Naive thymus-derived CD4-positive, alpha-beta T cell (primary cell): ENCODE measurements around the gene GZMM. TPM values are rescaled to one million over a fixed set of nuclear protein-coding genes. Genes with fewer than 3 reads are reported as not detected.

Experiments
- ATAC-seq: fragments of 150-1000 bp; cut with Tn5 transposase; 2 replicates; pipeline ENCODE4 v1.10.0; 2021; ENCODE audit warnings: mild to moderate bottlenecking, moderate library complexity
- CTCF ChIA-PET: fragments of 350-600 bp; sonication (Branson Sonifier 250); formaldehyde crosslinking; loops from one replicate; lab custom pipeline; 2021; ENCODE audit warnings: antibody characterized with exemption; lab: Charles Lee
- POLR2A ChIA-PET: fragments of 350-600 bp; sonication (Branson Sonifier 250); formaldehyde crosslinking; loops from one replicate; lab custom pipeline; 2021; ENCODE audit warnings: antibody characterized with exemption, inconsistent platforms; lab: Charles Lee
- DNase-seq, 9 donors: peaks; one replicate each; pipeline versions ENCODE4 v3.0.0 to v3.0.0-alpha.2; 2020 to 2022; ENCODE audit warnings: mixed read lengths in 1 of 9
- H3K27ac ChIP-seq: one replicate; pipeline ENCODE4 v1.7.0; 2013; ENCODE audit warnings: mild to moderate bottlenecking, low read depth, low read length, moderate library complexity
- H3K27me3 ChIP-seq, 2 donors: one replicate each; pipeline ENCODE4 v1.7.0; 2013; ENCODE audit warnings: low read length in 2 of 2, mild to moderate bottlenecking in 2 of 2, moderate library complexity in 2 of 2; ENCODE audit not compliant: control insufficient read depth in 2 of 2, insufficient read depth in 2 of 2
- H3K36me3 ChIP-seq, 3 experiments: 1 replicate in 2 of 3; 2 replicates in 1 of 3; pipeline ENCODE4 v1.7.0; 2013; ENCODE audit warnings: low read length in 3 of 3, mild to moderate bottlenecking in 3 of 3, moderate library complexity in 1 of 3; ENCODE audit not compliant: insufficient read depth in 3 of 3, control insufficient read depth in 2 of 3
- H3K4me1 ChIP-seq, 2 donors: one replicate each; pipeline ENCODE4 v1.7.0; 2013; ENCODE audit warnings: low read length in 2 of 2, mild to moderate bottlenecking in 2 of 2, moderate library complexity in 1 of 2; ENCODE audit not compliant: control insufficient read depth in 2 of 2, insufficient read depth in 2 of 2
- H3K4me3 ChIP-seq: 2 replicates; pipeline ENCODE4 v1.7.0; 2013; ENCODE audit warnings: mild to moderate bottlenecking, low read length
- H3K9me3 ChIP-seq, 3 experiments: 1 replicate in 2 of 3; 2 replicates in 1 of 3; pipeline ENCODE4 v1.7.0; 2013; ENCODE audit warnings: low read length in 3 of 3; ENCODE audit not compliant: control insufficient read depth in 2 of 3
- H3K27ac Mint-ChIP-seq, 9 donors: one replicate each; pipeline ENCODE4 v1.8.0; 2020 to 2022; ENCODE audit warnings: mixed read lengths in 9 of 9, mild to moderate bottlenecking in 8 of 9, moderate library complexity in 5 of 9, inconsistent platforms in 2 of 9
- H3K27me3 Mint-ChIP-seq, 5 donors: one replicate each; pipeline ENCODE4 v1.8.0; 2021 to 2022; ENCODE audit warnings: mixed read lengths in 5 of 5, mild to moderate bottlenecking in 1 of 5
- H3K36me3 Mint-ChIP-seq, 5 donors: one replicate each; pipeline ENCODE4 v1.8.0; 2020 to 2022; ENCODE audit warnings: mixed read lengths in 5 of 5, mild to moderate bottlenecking in 3 of 5, inconsistent platforms in 1 of 5
- H3K4me1 Mint-ChIP-seq, 7 donors: one replicate each; pipeline ENCODE4 v1.8.0; 2020 to 2022; ENCODE audit warnings: mixed read lengths in 7 of 7, mild to moderate bottlenecking in 3 of 7, inconsistent platforms in 1 of 7
- H3K4me3 Mint-ChIP-seq, 10 donors: one replicate each; pipeline ENCODE4 v1.8.0; 2020 to 2022; ENCODE audit warnings: mild to moderate bottlenecking in 10 of 10, mixed read lengths in 10 of 10, moderate library complexity in 6 of 10, inconsistent platforms in 2 of 10
- H3K9me3 Mint-ChIP-seq, 11 donors: one replicate each; pipeline ENCODE4 v1.8.0; 2020 to 2022; ENCODE audit warnings: mixed read lengths in 11 of 11, mild to moderate bottlenecking in 4 of 11, inconsistent platforms in 1 of 11, moderate library complexity in 1 of 11
- intact Hi-C, 2 donors: fragments of 100-400 bp; cut with micrococcal nuclease; formaldehyde crosslinking; loops; one replicate each; pipeline ENCODE4 v1.15.1; 2023
- polyA plus RNA-seq, 2 donors: library from polyadenylated mRNA; unstranded; fragments of 300-500 nt; fragmentation: Illumina TruSeq; gene quantifications; one replicate each; pipeline ENCODE4 v1.2.3, GENCODE V29; 2021
- total RNA-seq, 6 experiments: library from RNA in 5 of 6; stranded (reverse) in 5 of 6; gene quantifications; 1 replicate in 5 of 6; 2 replicates in 1 of 6; pipeline ENCODE4 v1.2.3 and lab custom pipeline; 2021 to 2026

The GZMM gene
- total and polyA plus RNA-seq, 7 experiments from 2014 or later: 30.0 to 181 (median 68.7) TPM

DNA sequence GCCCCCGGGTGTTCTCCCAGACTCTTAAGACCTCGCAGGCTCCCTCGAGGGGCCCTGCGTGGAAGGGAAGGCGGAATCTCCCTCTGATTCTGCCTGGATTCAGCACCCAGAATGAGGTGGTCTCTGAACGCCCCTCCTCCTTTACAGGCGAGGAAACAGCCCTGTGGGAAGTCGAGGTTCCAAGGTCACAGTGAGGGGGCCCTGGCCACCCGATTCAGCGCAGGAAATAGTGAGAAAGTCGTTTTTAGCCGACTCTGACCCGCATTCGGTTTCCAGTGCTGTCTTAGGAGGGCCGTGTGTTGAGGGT, 29.6 kb downstream of the GZMM start:
- intact Hi-C loops: loop anchor here (2.0 to 5.0 kb wide), 4 partner anchors 15 to 319 kb away; partner anchors contain the start of genes HCN2 (in 1 of the 2), MED16 (in 1 of the 2), RNF126 (in 1 of the 2) and RNU6-9 (in 1 of the 2)
- peaks cover 0 to 4% (median 0%) of the 10 kb centered on the region in 5 donors for H3K27me3 Mint-ChIP-seq
- peak overlapping the region in 8 of 9 donors; percentile 48 to 88 (median 68) for H3K27ac Mint-ChIP-seq
- no peak for ATAC-seq
- peaks cover 12 to 49% (median 36%) of the 10 kb centered on the region in 7 donors for H3K4me1 Mint-ChIP-seq
- Histone ChIP-seq H3K4me1 (peaks cover 16 to 19% of the 10 kb centered on the region in 2 donors), H3K4me3 (peak overlapping the region; percentile 75), H3K9me3 (no peaks in the 10 kb centered on the region), H3K27ac (peak overlapping the region; percentile 93), H3K36me3 (peaks cover 0 to 19% (median 0%) of the 10 kb centered on the region in 3 experiments), H3K27me3 (no peaks in the 10 kb centered on the region)
- ChIA-PET POLR2A (no interaction called here), CTCF (no interaction called here)
- peak overlapping the region; percentile 79 to 96 (median 86) for H3K4me3 Mint-ChIP-seq
- H3K36me3 Mint-ChIP-seq: peaks cover 0 to 3% (median 2%) of the 10 kb centered on the region in 5 donors
- no peak for DNase-seq
- H3K9me3 Mint-ChIP-seq: peaks cover 0 to 15% (median 0%) of the 10 kb centered on the region in 11 donors

DNA sequence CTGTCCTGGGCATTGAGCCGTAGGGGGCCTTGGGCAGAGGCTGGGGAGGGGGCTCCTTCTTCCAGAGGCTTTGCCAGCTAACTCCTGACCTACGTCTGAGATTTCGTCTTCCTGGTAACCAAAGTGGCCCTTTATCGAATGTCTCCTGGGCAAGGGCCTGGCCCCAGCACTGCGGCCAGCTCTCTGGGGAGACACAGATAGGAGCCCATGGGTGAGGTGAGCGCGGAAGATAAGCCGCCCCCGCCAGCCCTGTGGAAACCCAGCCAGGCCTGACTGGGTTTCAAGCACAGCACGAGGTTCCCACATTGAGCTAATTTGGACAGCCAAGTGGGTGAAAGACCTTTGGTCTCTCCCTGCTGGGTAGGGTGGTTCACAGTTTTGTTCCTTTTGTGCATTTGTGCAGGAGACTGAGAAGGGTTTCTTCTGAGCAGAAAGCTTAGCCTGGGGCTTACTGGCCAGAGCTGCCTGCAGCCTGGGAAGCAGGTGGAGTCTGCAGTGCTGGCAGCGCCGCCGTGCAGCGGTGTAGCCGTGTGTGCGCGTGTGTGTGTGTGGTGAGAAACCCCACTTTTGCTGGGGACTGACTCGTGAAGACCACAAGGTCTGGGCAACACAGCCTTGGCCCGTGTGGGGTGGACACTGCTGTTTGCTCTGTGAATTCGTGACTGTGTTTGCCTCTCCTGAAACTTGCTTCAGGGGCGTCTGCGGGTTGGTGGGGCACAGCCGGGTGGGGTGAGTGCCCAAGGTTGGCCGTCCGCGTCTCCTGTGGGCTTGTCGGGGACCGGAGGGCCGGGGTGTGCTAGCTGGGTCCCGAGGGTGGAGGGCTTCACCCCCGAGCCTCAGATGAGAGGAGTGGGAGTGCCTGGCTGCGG, 31.0 kb downstream of the GZMM start:
- DNase-seq (no peak), ATAC-seq (no peak)
- H3K27me3 ChIP-seq: no peaks in the 10 kb centered on the region
- H3K36me3 Mint-ChIP-seq: peaks cover 0 to 3% (median 2%) of the 10 kb centered on the region in 5 donors
- no peak overlapping the region for H3K4me3 ChIP-seq
- POLR2A ChIA-PET: interaction anchor here (0.6 to 1.4 kb wide), 2 partner anchors 11 to 37 kb away, joined by 3 read pairs; no protein-coding TSS in a partner anchor
- peaks cover 0 to 4% (median 0%) of the 10 kb centered on the region in 5 donors for H3K27me3 Mint-ChIP-seq
- peaks cover 16 to 19% of the 10 kb centered on the region in 2 donors for H3K4me1 ChIP-seq
- peak overlapping the region; percentile 45 to 94 (median 66) for H3K4me3 Mint-ChIP-seq
- peak overlapping the region in 6 of 9 donors; percentile 5 to 42 (median 12) for H3K27ac Mint-ChIP-seq
- H3K4me1 Mint-ChIP-seq: peaks cover 12 to 45% (median 34%) of the 10 kb centered on the region in 7 donors
- peaks cover 0 to 12% (median 0%) of the 10 kb centered on the region in 11 donors for H3K9me3 Mint-ChIP-seq
- peaks cover 0 to 27% (median 0%) of the 10 kb centered on the region in 3 experiments for H3K36me3 ChIP-seq
- CTCF ChIA-PET: interaction anchor here (0.6 to 1.1 kb wide), 3 partner anchors 9 to 64 kb away, joined by 3 to 6 read pairs (median 3); no protein-coding TSS in a partner anchor
- no peak overlapping the region for H3K27ac ChIP-seq
- intact Hi-C loops: loop anchor here in 1 of 2 donors (5.0 kb wide), 2 partner anchors 37 to 87 kb away; partner anchors contain the start of gene RNF126
- H3K9me3 ChIP-seq: no peaks in the 10 kb centered on the region

DNA sequence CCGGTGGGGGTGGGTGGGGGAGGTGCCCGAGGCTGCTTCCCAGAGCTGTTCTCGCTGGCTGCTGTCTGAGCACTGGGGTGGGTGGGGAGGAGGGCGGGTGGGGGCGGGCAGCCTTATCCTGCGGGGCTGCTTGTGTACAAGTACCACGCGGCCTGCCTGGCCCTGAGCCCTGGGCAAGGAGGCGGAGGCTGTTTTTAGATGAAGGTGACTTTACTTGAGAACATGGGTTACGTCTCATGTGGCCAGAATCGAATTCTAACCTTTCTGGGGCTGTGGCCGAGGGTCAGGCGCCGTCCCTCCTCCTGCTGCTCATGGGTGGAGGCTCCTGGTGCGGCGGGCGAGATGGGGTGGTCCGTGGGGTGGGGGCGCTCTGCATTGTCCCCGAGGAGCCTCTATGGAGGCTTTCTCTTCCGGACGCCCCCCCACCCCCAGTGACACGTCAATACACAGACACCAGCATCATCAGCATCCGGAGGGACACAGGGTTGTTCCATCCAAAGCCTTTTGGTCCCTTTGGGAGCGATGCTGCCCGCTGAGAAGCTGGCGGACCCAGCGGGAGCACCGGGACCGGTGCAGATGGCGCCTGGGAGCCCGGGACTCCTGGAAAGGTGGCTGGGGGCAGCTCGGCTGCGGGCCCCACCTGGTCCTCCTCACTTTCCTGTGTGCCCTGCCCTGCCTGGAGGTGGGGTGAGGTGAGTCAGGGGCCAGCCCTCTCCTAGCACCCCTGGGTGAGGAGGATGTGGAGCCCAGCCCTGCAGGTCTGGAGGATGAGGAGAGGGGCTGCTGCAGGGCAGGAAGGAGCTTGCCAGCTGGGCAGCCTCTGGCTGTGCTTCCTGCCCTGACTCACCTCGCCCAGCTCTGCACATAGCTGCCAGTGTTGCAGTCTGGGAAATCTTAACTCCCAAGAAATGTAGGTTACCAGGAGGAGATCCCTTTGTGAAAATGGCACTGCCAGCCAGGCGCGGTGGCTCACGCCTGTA, 32.0 kb downstream of the GZMM start:
- Histone ChIP-seq H3K4me3 (no peak overlapping the region), H3K27me3 (no peaks in the 10 kb centered on the region), H3K4me1 (peaks cover 16 to 19% of the 10 kb centered on the region in 2 donors), H3K36me3 (peaks cover 0 to 35% (median 0%) of the 10 kb centered on the region in 3 experiments), H3K27ac (no peak overlapping the region), H3K9me3 (no peaks in the 10 kb centered on the region)
- DNase-seq: no peak
- peaks cover 0 to 4% (median 0%) of the 10 kb centered on the region in 5 donors for H3K27me3 Mint-ChIP-seq
- CTCF ChIA-PET: interaction anchor here (0.6 to 1.1 kb wide), 3 partner anchors 24 to 65 kb away, joined by 3 to 6 read pairs (median 5); no protein-coding TSS in a partner anchor
- POLR2A ChIA-PET: interaction anchor here (0.6 to 1.2 kb wide), 2 partner anchors 38 to 58 kb away, joined by 3 read pairs; no protein-coding TSS in a partner anchor
- H3K36me3 Mint-ChIP-seq: peaks cover 0 to 3% (median 2%) of the 10 kb centered on the region in 5 donors
- peaks cover 0 to 6% (median 0%) of the 10 kb centered on the region in 11 donors for H3K9me3 Mint-ChIP-seq
- ATAC-seq: no peak
- peaks cover 12 to 43% (median 30%) of the 10 kb centered on the region in 7 donors for H3K4me1 Mint-ChIP-seq
- H3K4me3 Mint-ChIP-seq: peak overlapping the region in 2 of 10 donors; percentile 20 to 51
- H3K27ac Mint-ChIP-seq: peak overlapping the region in 1 of 9 donors; percentile 9
- intact Hi-C loops: no loop called here

DNA sequence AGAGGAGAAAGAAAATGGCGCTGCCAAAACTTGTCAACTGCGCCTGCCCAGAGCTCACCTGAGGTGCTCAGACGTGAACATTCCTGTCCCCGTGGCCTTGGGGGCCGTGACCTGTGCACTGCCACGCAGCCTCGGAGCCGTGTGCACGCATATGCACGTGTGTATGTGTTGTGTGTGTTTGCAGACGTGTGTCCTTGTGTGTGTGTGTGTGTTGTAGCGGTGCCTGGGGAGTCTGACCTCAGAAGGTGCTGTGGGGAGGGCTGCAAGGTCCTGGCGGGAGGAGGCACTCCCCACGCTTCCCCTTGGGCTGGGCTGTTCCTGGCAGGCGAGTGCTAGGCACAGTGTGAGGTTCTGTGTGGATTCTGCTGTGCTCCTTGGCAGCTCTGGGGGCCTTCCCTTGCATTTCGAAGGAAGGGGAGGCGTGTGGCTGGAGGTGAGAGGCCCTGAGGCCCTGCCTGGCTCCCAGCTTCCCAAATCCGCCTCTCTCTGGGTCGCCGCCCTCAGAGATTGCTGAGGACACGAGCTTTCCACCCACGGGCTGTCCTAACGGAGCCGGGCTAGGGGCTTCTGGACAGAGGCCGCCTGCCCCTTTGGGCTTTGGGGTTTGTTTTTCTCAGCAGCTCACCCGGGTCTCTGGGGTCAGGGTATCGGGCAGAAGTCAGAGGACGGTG, 33.0 kb downstream of the GZMM start:
- H3K27me3 Mint-ChIP-seq: no peaks in the 10 kb centered on the region
- H3K36me3 Mint-ChIP-seq: peaks cover 0 to 3% (median 0%) of the 10 kb centered on the region in 5 donors
- Histone ChIP-seq H3K27ac (no peak overlapping the region), H3K36me3 (peaks cover 0 to 45% (median 4%) of the 10 kb centered on the region in 3 experiments), H3K27me3 (no peaks in the 10 kb centered on the region), H3K4me3 (no peak overlapping the region), H3K9me3 (no peaks in the 10 kb centered on the region), H3K4me1 (peaks cover 15 to 16% of the 10 kb centered on the region in 2 donors)
- DNase-seq (no peak), ATAC-seq (no peak)
- intact Hi-C loops: no loop called here
- no peak overlapping the region for H3K27ac Mint-ChIP-seq
- H3K9me3 Mint-ChIP-seq: peaks cover 0 to 2% (median 0%) of the 10 kb centered on the region in 11 donors
- peak overlapping the region in 2 of 10 donors; percentile 14 to 31 for H3K4me3 Mint-ChIP-seq
- ChIA-PET CTCF (interaction anchor here (0.6 kb wide), 1 partner anchor 36 kb away, joined by 5 read pairs; no protein-coding TSS in a partner anchor), POLR2A (interaction anchor here (0.9 to 1.2 kb wide), 2 partner anchors 57 to 84 kb away, joined by 3 read pairs; no protein-coding TSS in a partner anchor)
- H3K4me1 Mint-ChIP-seq: peaks cover 4 to 32% (median 25%) of the 10 kb centered on the region in 7 donors

DNA sequence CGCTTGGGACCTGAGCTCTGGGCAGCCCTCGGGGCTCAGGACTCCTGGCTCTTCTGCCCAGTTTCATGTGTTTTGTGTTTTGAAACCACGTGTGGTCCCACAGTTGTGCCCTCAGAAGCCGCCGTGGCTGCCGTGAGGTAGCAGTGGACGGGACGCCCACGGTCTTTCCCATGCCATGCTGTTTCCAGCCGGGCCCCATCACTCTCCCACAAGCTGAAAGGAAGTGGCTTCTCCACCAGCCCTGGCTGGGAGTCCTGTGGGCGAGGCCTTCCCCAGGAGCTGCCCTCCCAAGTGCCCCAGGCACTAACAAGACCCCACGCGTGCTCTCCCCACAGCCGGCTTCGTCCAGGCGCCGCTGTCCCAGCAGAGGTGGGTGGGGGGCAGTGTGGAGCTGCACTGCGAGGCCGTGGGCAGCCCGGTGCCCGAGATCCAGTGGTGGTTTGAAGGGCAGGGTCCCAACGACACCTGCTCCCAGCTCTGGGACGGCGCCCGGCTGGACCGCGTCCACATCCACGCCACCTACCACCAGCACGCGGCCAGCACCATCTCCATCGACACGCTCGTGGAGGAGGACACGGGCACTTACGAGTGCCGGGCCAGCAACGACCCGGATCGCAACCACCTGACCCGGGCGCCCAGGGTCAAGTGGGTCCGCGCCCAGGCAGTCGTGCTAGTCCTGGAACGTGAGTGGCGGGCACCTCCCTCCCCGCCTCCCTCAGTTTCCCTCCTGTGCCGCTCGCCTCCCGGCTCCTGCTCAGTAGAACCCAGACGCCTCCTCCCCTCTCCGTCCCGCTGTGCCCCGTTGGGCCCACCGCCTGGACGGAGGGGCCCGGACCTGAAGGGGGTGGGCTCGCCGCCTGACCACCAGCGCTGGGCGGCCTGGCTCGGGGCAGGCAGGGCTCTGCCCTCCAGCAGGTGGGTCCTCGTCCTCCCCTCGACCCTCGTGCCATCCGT, 33.9 kb downstream of the GZMM start:
- Histone ChIP-seq H3K27me3 (no peaks in the 10 kb centered on the region), H3K4me3 (no peak overlapping the region), H3K4me1 (peaks cover 15 to 16% of the 10 kb centered on the region in 2 donors), H3K36me3 (peaks cover 0 to 48% (median 4%) of the 10 kb centered on the region in 3 experiments), H3K27ac (no peak overlapping the region), H3K9me3 (no peaks in the 10 kb centered on the region)
- intact Hi-C loops: no loop called here
- H3K4me3 Mint-ChIP-seq: peak overlapping the region in 1 of 10 donors; percentile 31
- H3K27me3 Mint-ChIP-seq: no peaks in the 10 kb centered on the region
- ATAC-seq (no peak), DNase-seq (no peak)
- peaks cover 0 to 2% (median 0%) of the 10 kb centered on the region in 11 donors for H3K9me3 Mint-ChIP-seq
- ChIA-PET POLR2A (interaction anchor here (0.9 kb wide), 1 partner anchor 84 kb away, joined by 3 read pairs; no protein-coding TSS in a partner anchor), CTCF (no interaction called here)
- peaks cover 4 to 29% (median 22%) of the 10 kb centered on the region in 7 donors for H3K4me1 Mint-ChIP-seq
- H3K27ac Mint-ChIP-seq: no peak overlapping the region
- H3K36me3 Mint-ChIP-seq: peaks cover 0 to 4% (median 0%) of the 10 kb centered on the region in 5 donors
